Measurements from ENCODE around the gene RNF13. TPM values are rescaled to one million over a fixed set of nuclear protein-coding genes. Genes with fewer than 3 reads are reported as not detected.
"Not testable (repeated sequence)": the region's sequence is repeated elsewhere in the genome, so short reads cannot be mapped to it uniquely, and the experiment has no call there.

Gene RNF13
- polyA plus RNA-seq, 6 donors from 2014 or later = 162 to 235 (median 220) TPM

DNA sequence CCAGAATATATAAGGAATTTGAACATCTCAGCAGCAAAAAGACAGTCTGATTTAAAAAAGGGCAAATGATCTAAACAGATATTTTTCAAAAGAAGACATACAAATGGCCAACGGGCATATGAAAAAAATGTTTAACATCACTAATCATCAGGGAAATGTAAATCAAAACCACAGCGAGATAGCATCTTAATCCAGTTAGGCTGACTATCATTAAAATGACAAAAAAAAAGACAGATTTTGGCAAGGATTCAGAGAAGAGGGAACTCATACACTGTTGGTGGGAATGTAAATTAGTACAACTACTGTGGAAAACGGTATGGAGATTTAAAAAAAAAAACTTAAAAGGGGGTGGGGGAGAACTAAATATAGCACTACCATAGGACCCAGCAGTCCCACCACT is 47.9 kb downstream of the RNF13 start:
- no peak overlapping the region for H3K4me3 Mint-ChIP-seq
- peak overlapping the region in 2 of 6 donors; percentile 0 to 16 for H3K27ac Mint-ChIP-seq
- H3K36me3 Mint-ChIP-seq = peaks cover 28 to 31% of the 10 kb centered on the region in 2 donors
- H3K27me3 Mint-ChIP-seq = no peaks in the 10 kb centered on the region
- DNase-seq (no peak), ATAC-seq (ENCODE audit: low read depth in 2 of 2) (no peak)
- peaks cover 5 to 23% (median 12%) of the 10 kb centered on the region in 3 donors for H3K4me1 Mint-ChIP-seq
- peaks cover 0 to 5% (median 0%) of the 10 kb centered on the region in 7 donors for H3K9me3 Mint-ChIP-seq

DNA sequence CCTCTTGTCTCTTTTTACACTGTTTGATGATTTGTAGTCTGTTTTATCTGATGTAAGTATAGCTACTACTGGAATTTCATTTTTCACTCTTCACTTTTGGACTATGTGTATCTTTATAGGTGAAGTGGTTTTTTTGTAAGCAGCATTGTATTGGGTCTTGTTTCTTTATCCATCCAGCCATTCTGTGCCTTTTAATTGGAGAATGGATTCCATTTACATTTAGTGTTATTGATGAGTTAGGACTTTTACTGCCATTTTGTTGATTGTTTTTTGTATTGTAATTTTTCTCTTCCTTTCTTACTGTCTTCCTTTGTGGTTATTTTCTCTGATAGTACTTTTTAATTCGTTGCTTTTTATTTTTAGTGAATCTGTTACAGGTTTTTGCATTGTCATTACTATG is 54.5 kb downstream of the RNF13 start:
- DNase-seq (no peak), ATAC-seq (ENCODE audit: low read depth in 2 of 2) (no peak)
- H3K27me3 Mint-ChIP-seq = no peaks in the 10 kb centered on the region
- peaks cover 9 to 29% (median 18%) of the 10 kb centered on the region in 7 donors for H3K9me3 Mint-ChIP-seq
- H3K36me3 Mint-ChIP-seq = peaks cover 55 to 62% of the 10 kb centered on the region in 2 donors
- H3K4me1 Mint-ChIP-seq = peaks cover 10 to 28% (median 27%) of the 10 kb centered on the region in 3 donors
- no peak overlapping the region for H3K27ac Mint-ChIP-seq
- peak overlapping the region in 1 of 8 donors; percentile 41 for H3K4me3 Mint-ChIP-seq

DNA sequence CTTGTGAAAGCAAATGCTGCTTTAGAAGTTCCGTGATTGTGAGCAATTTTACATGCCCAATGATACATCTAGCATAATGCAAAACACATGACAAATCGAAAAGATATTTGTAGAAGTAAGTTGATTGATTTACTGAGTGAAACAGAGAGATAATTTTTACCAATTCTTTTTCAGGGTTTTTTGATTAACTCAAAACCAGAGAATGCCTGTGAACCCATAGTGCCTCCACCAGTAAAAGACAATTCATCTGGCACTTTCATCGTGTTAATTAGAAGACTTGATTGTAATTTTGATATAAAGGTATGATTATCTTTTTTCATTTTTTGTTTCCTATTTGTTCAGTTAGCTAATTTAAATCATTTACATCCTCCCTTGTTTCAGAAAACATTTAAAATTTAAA is 58.8 kb downstream of the RNF13 start:
- ATAC-seq (ENCODE audit: low read depth in 2 of 2) (no peak), DNase-seq (no peak)
- H3K4me3 Mint-ChIP-seq = no peak overlapping the region
- peaks cover 12 to 29% (median 26%) of the 10 kb centered on the region in 3 donors for H3K4me1 Mint-ChIP-seq
- peaks cover 7 to 25% (median 15%) of the 10 kb centered on the region in 7 donors for H3K9me3 Mint-ChIP-seq
- no peak overlapping the region for H3K27ac Mint-ChIP-seq
- no peaks in the 10 kb centered on the region for H3K27me3 Mint-ChIP-seq
- peaks cover 37 to 49% of the 10 kb centered on the region in 2 donors for H3K36me3 Mint-ChIP-seq

DNA sequence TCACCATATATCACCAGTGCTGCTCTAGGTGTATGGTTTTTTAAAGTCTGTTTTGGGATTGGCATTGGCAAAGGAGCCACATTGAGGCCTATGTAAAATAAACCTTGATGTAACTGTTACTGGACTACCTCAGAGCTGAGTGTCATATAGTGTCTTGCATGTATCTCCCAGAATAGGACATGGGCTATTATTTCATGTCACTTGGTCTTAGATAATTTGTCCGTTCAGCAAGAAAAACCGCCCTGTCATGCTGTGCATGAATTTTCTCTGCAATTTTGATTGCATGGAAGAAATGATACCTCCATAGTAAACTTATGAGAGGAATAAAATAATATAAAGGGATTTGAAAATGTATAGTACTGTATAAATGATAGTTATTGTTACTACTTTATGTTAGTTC is 59.6 kb downstream of the RNF13 start:
- ATAC-seq (ENCODE audit: low read depth in 2 of 2) (no peak), DNase-seq (no peak)
- Mint-ChIP-seq H3K36me3 (peaks cover 31 to 42% of the 10 kb centered on the region in 2 donors), H3K4me1 (peaks cover 12 to 27% (median 19%) of the 10 kb centered on the region in 3 donors), H3K27me3 (no peaks in the 10 kb centered on the region), H3K9me3 (peaks cover 4 to 18% (median 11%) of the 10 kb centered on the region in 7 donors), H3K4me3 (no peak overlapping the region), H3K27ac (no peak overlapping the region)

GRCh38 chr3:149877668-149878067 is 64.7 kb downstream of the RNF13 start:
- H3K4me3 Mint-ChIP-seq = no peak overlapping the region
- H3K27ac Mint-ChIP-seq = no peak overlapping the region
- peaks cover 13 to 18% (median 16%) of the 10 kb centered on the region in 3 donors for H3K4me1 Mint-ChIP-seq
- no peaks in the 10 kb centered on the region for H3K9me3 Mint-ChIP-seq
- DNase-seq (no peak), ATAC-seq (ENCODE audit: low read depth in 2 of 2) (no peak)
- peaks cover 5 to 9% of the 10 kb centered on the region in 2 donors for H3K36me3 Mint-ChIP-seq
- H3K27me3 Mint-ChIP-seq = no peaks in the 10 kb centered on the region

- H3K9me3 Mint-ChIP-seq = peaks cover 0 to 7% (median 0%) of the 10 kb centered on the region in 7 donors
- H3K36me3 Mint-ChIP-seq = peaks cover 8 to 14% of the 10 kb centered on the region in 2 donors
- no peaks in the 10 kb centered on the region for H3K27me3 Mint-ChIP-seq
- ATAC-seq (ENCODE audit: low read depth in 2 of 2) = peak; percentile 41 to 61
- H3K4me1 Mint-ChIP-seq = peaks cover 15 to 21% (median 16%) of the 10 kb centered on the region in 3 donors
- no peak for DNase-seq
- no peak overlapping the region for H3K4me3 Mint-ChIP-seq
- peak overlapping the region in 3 of 6 donors; percentile 9 to 24 (median 17) for H3K27ac Mint-ChIP-seq
Observed at GRCh38 chr3:149879872-149880271, 66.9 kb downstream of the RNF13 start.

- no peaks in the 10 kb centered on the region for H3K27me3 Mint-ChIP-seq
- peak overlapping the region in 1 of 8 donors; percentile 25 for H3K4me3 Mint-ChIP-seq
- peaks cover 8 to 9% of the 10 kb centered on the region in 2 donors for H3K36me3 Mint-ChIP-seq
- H3K27ac Mint-ChIP-seq = peak overlapping the region in 5 of 6 donors; percentile 4 to 64 (median 23)
- H3K9me3 Mint-ChIP-seq = peaks cover 0 to 7% (median 0%) of the 10 kb centered on the region in 7 donors
- peaks cover 27 to 31% (median 27%) of the 10 kb centered on the region in 3 donors for H3K4me1 Mint-ChIP-seq
- ATAC-seq (ENCODE audit: low read depth in 2 of 2) (peak; percentile 76 to 80), DNase-seq (no peak)
Observed at GRCh38 chr3:149881879-149882278, 68.9 kb downstream of the RNF13 start.

- H3K9me3 Mint-ChIP-seq = peaks cover 0 to 7% (median 0%) of the 10 kb centered on the region in 7 donors
- DNase-seq (no peak), ATAC-seq (ENCODE audit: low read depth in 2 of 2) (no peak)
- H3K4me3 Mint-ChIP-seq = no peak overlapping the region
- H3K36me3 Mint-ChIP-seq = peaks cover 8 to 9% of the 10 kb centered on the region in 2 donors
- no peaks in the 10 kb centered on the region for H3K27me3 Mint-ChIP-seq
- H3K27ac Mint-ChIP-seq = peak overlapping the region in 1 of 6 donors; percentile 56
- peaks cover 27 to 31% (median 27%) of the 10 kb centered on the region in 3 donors for H3K4me1 Mint-ChIP-seq
Observed at GRCh38 chr3:149883134-149883533, 70.1 kb downstream of the RNF13 start.

DNA sequence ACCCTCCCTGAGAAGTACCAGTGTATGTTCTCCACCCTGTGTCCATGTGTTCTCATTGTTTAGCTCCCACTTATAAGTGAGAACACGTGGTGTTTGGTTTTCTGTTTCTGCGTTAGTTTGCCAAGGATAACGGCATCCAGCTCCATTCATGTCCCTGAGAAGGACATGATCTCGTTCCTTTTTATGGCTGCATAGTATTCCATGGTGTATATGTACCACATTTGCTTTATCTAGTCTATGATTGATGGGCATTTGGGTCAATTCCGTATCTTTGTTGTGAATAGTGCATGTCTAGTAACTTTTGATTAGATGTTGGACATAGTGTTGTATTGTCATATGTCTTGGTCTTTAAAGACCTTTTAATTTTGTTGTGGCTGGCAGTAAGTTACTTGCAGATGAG is 70.8 kb downstream of the RNF13 start:
- peaks cover 27 to 31% (median 27%) of the 10 kb centered on the region in 3 donors for H3K4me1 Mint-ChIP-seq
- DNase-seq; H3K27me3 Mint-ChIP-seq; H3K36me3 Mint-ChIP-seq; H3K9me3 Mint-ChIP-seq; H3K4me3 Mint-ChIP-seq; ATAC-seq (ENCODE audit: low read depth in 2 of 2): not testable (repeated sequence)
- peak overlapping the region in 2 of 6 donors; percentile 28 to 41 for H3K27ac Mint-ChIP-seq

DNA sequence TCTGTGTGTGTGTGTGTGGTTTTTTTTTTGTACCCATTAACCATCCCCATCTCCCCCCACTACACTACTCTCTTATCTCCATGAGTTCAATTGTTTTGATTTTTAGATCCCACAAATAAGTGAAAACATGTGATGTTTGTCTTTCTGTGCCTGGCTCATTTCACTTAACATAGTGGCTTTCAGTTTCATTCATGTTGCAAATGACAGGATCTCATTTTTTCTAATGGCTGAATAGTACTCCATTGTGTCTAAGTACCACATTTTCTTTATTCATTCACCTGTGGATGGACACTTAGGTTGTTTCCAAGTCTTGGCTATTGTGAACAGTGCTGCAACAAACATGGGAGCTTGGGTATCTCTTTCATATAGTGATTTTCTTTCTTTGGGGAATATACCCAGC is 71.8 kb downstream of the RNF13 start:
- ATAC-seq (ENCODE audit: low read depth in 2 of 2); H3K27me3 Mint-ChIP-seq; H3K4me3 Mint-ChIP-seq; H3K36me3 Mint-ChIP-seq; DNase-seq; H3K9me3 Mint-ChIP-seq: not testable (repeated sequence)
- Mint-ChIP-seq H3K4me1 (peaks cover 27 to 32% (median 29%) of the 10 kb centered on the region in 3 donors), H3K27ac (peak overlapping the region in 1 of 6 donors; percentile 6)

DNA sequence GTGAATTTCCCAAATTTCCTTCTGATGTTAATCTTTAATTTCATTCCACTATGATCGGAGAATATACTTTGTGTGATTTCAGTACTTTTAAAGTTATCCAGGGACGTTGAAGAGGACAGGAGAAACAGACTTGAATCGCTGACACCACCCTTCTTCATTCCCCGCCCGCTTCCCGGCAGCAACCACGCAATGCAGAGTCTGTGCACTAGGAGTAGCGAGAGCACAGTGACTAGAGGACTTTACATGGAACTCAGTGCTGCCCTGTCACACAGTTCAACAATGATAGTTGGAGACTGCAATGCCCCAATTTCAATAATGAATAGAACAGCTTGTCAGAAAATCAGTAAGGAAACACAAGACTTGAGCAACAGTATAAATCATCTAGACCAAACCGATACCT is 73.9 kb downstream of the RNF13 start:
- peaks cover 9 to 21% of the 10 kb centered on the region in 2 donors for H3K36me3 Mint-ChIP-seq
- peak overlapping the region in 1 of 6 donors; percentile 88 for H3K27ac Mint-ChIP-seq
- H3K27me3 Mint-ChIP-seq = no peaks in the 10 kb centered on the region
- ATAC-seq (ENCODE audit: low read depth in 2 of 2) (no peak), DNase-seq (no peak)
- no peak overlapping the region for H3K4me3 Mint-ChIP-seq
- peaks cover 0 to 7% (median 0%) of the 10 kb centered on the region in 7 donors for H3K9me3 Mint-ChIP-seq
- H3K4me1 Mint-ChIP-seq = peaks cover 20 to 36% (median 35%) of the 10 kb centered on the region in 3 donors

GRCh38 chr3:149891621-149892020 is 78.6 kb downstream of the RNF13 start:
- no peak overlapping the region for H3K27ac Mint-ChIP-seq
- no peak for ATAC-seq (ENCODE audit: low read depth in 2 of 2)
- no peaks in the 10 kb centered on the region for H3K9me3 Mint-ChIP-seq
- H3K4me1 Mint-ChIP-seq = peaks cover 3 to 14% (median 10%) of the 10 kb centered on the region in 3 donors
- no peak for DNase-seq
- peaks cover 0 to 13% of the 10 kb centered on the region in 2 donors for H3K36me3 Mint-ChIP-seq
- no peaks in the 10 kb centered on the region for H3K27me3 Mint-ChIP-seq
- no peak overlapping the region for H3K4me3 Mint-ChIP-seq

DNA sequence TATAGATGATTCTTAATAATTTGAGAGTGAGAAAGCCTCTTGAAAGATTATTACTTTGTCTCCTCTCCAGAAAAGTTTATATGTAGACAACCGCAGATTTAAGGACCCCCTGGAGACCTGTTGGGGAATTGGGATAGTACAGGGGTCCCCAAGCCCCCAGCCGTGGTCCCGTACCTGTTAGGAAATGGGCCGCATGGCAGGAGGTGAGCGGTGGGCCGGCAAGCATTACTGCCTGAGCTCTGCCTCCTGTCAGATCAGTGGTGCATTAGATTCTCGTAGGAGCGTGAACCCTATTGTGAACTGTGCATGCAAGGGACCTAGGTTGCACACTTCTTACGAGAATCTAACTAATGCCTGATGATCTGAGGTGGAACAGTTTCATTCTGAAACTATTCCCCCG is 79.4 kb downstream of the RNF13 start:
- Mint-ChIP-seq H3K36me3 (peaks cover under 1 to 13% of the 10 kb centered on the region in 2 donors), H3K27me3 (no peaks in the 10 kb centered on the region)

DNA sequence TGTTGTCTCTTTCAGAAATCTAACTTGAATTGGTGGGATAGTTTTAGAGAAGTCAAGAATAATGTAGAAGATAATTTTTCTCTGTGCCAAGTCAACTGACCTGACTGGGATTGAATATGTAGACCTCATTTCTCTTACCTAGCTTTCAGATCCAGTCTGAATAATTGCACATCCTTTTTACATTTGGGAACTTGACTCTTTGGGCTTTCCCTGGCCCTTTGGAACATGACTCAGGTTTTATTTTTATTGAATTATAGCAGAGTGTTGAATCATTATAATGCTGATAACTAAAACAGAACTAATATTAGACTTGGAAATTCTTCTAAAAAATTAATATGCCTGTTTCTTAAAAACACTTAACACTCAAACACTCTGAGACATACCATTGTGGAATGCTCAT is 81.2 kb downstream of the RNF13 start:
- DNase-seq = no peak
- Mint-ChIP-seq H3K27ac (peak overlapping the region in 1 of 6 donors; percentile 75), H3K36me3 (peaks cover 7 to 20% of the 10 kb centered on the region in 2 donors), H3K27me3 (no peaks in the 10 kb centered on the region), H3K9me3 (no peaks in the 10 kb centered on the region), H3K4me3 (no peak overlapping the region), H3K4me1 (peaks cover under 1 to 14% (median 13%) of the 10 kb centered on the region in 3 donors)
- ATAC-seq (ENCODE audit: low read depth in 2 of 2) = no peak

More for the DNA sequence above, 79.4 kb downstream of the RNF13 start:
- H3K27ac Mint-ChIP-seq = peak overlapping the region in 1 of 6 donors; percentile 21
- DNase-seq (no peak), ATAC-seq (ENCODE audit: low read depth in 2 of 2) (no peak)
- H3K4me3 Mint-ChIP-seq = no peak overlapping the region
- H3K9me3 Mint-ChIP-seq = no peaks in the 10 kb centered on the region
- peaks cover 3 to 14% (median 10%) of the 10 kb centered on the region in 3 donors for H3K4me1 Mint-ChIP-seq

Data from naive B cell (primary cell).